GM18951 (cell line): ENCODE results near the gene OR1L6.

ENCODE experiments used
- POLR2A ChIP-seq: IDR thresholded peaks from 4 replicates; pipeline ENCODE4 v1.6.1; 2011; ENCODE audit warnings: mild to moderate bottlenecking; ENCODE audit not compliant: insufficient read length, insufficient read depth; ENCODE audit errors: extremely low read depth
- in situ Hi-C: fragments of 300-500 bp; cut with MboI; formaldehyde crosslinking; loops from one replicate; pipeline ENCODE4 v1.12.0; 2022; ENCODE audit warnings: low sequenced_read_pairs, mixed read lengths, inconsistent platforms; ENCODE audit not compliant: unreplicated experiment

The OR1L6 gene

GRCh38 chr9:122788831-122789230 is 46.7 kb downstream of the OR1L6 start, which contains the start of gene OR5C1:
TSS of gene OR5C1 (plus strand) at chr9:122788933. CDS start at chr9:122788933, 0 bp downstream.
- TF ChIP-seq POLR2A = no peak
- in situ Hi-C loops = no loop called here

- TF ChIP-seq POLR2A = no peak
- in situ Hi-C loops = no loop called here
These were observed 47.3 kb downstream of the OR1L6 start for GRCh38 chr9:122789256-122790046.

GRCh38 chr9:122791872-122792669 is 50.0 kb downstream of the OR1L6 start:
- no peak for TF ChIP-seq POLR2A
- in situ Hi-C loops = no loop called here

GRCh38 chr9:122797316-122798063 is 55.4 kb downstream of the OR1L6 start:
- in situ Hi-C loops = no loop called here

More at GRCh38 chr9:122797316-122798063, 55.4 kb downstream of the OR1L6 start:
- TF ChIP-seq POLR2A = no peak
